ENCODE measurements around the gene NFATC2. TPM values are rescaled to one million over a fixed set of nuclear protein-coding genes. Genes with fewer than 3 reads are reported as not detected.
A peak's percentile ranks its signal among the peaks of the same experiment; 100 is the strongest.

Gene NFATC2
- total RNA-seq, 1 donor, result 16.2 TPM

GRCh38 chr20:51458751-51459439 is 83.6 kb downstream of the NFATC2 start:
- DNase-seq (ENCODE audit: low read depth in 2 of 3, low spot score in 2 of 3), result no peak

DNA sequence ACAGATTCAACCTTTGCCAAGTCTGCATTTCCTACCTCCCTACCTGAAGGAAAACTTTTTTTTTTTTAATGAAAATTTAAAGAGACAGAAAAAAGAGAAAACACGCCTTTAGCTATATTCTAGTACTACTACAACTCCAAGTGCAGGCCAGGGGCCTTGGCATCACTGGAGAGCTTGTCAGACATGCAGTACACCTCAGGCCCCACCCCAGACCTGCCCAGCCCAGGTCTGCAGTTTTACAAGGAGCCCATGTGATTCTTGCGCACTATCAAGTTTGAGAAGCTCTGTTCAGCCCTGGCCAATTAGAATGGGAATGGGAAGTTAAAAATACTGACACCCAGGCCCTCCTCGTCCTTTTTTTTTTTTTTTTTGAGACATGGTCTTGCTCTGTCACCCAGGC is 85.0 kb downstream of the NFATC2 start:
- no peak for DNase-seq (ENCODE audit: low read depth in 2 of 3, low spot score in 2 of 3)

DNA sequence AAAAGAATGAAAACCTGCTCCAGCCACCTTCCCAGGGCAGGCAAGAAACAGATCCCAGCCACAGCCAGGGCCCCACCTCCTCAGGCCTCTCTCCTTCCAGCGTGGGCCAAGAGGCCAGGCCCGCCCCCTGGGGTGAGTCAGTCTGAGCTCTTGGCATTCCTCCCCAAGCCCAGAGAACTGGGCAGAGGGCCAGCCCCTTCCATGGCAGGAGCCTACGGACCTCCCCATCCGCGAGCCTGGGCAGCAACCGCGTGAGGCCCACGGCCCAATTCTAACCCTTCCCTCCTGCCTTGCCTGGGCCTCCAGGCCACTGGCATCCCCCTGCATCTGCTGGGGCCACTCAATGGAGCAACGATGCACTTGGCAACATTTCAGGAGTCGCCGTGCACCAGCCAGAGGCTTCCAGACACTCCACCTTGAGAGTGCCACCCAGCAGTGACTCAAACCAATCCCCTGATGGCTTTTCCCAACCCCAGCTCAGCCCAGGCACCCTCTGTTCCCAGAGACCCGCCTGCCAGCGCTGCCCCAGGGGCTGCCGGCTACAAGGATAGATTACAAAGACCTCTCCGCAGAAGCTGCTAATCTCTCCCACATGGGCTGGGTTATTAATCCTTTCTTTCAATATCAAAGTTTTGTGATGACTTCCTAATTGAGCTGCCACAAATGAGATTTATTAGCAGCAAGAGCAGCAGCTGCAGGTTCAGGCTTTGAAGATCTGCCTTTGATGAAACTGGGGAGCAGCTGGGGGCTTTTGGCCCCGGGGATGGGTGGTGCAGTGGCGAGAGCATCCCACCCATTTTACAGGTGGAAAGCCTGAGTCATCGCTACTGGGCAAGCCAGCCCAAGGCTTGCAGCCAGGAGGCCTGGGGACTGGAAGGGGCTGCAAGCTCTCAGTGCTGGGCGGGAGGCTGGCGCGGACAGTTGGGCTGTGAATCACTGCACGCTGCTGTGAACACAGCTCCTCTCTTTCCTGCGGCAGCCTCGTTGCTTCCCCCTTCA is 85.7 kb downstream of the NFATC2 start:
- DNase-seq (ENCODE audit: low read depth in 2 of 3, low spot score in 2 of 3), result peak in 2 of 3 donors; percentile 71 to 74

DNA sequence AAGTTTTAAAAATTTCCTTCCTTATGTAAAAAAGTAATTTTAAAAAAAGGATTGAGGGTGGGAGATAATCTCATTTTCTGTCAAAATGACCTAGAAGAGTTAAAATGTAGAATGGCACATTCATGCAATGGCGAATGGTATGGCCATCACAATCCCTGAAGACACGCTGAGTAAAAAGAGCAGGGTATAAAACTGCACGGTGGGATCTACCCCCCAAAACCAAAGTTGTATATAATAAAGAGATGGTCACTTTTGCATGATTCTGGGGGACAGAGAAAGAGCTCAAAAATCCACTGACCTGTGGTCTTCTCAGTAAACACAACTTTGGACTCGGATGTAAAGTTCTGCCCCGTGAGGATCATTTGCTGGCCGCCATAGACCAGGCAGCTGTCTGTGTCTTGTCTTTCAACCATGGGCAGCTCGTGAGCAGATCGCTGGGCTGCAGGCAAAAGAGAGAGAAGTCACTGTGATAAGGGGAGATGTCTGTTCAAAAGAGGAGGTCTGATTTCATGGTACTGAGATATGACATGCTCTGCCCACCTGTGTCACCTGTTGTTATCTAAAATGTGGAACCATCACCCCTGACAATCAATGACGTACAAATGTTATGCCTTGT is 88.2 kb downstream of the NFATC2 start:
- no peak for DNase-seq (ENCODE audit: low read depth in 2 of 3, low spot score in 2 of 3)

GRCh38 chr20:51452734-51453365 is 89.7 kb downstream of the NFATC2 start:
- DNase-seq (ENCODE audit: low read depth in 2 of 3, low spot score in 2 of 3), result no peak

GRCh38 chr20:51452091-51452613 is 90.4 kb downstream of the NFATC2 start:
- no peak for DNase-seq (ENCODE audit: low read depth in 2 of 3, low spot score in 2 of 3)

- no peak for DNase-seq (ENCODE audit: low read depth in 2 of 3, low spot score in 2 of 3)
Measured at GRCh38 chr20:51451484-51451883, 91.0 kb downstream of the NFATC2 start.

- DNase-seq (ENCODE audit: low read depth in 2 of 3, low spot score in 2 of 3), result no peak
Measured at GRCh38 chr20:51450984-51451383, 91.5 kb downstream of the NFATC2 start.

GRCh38 chr20:51450221-51450712 is 92.3 kb downstream of the NFATC2 start:
- no peak for DNase-seq (ENCODE audit: low read depth in 2 of 3, low spot score in 2 of 3)

- no peak for DNase-seq (ENCODE audit: low read depth in 2 of 3, low spot score in 2 of 3)
Measured at GRCh38 chr20:51449498-51450220, 92.9 kb downstream of the NFATC2 start.

DNA sequence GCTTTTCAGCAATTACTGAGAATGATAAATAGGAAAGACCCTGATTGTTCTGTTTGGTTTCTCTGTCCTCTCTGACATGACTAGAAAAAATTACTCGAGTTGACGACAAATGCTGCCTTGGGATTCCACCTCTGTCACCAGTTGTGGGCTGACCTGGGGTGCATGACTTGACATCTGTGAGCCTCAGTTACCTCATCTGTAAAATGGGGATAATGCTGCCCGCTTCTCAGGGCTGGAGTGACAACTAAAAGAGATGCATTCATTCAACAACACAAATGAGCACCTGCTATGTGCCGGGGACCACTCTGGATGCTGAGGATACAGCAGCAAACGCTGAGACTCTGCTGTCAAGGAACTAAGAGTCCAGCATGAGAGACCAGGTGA is 94.8 kb downstream of the NFATC2 start:
- no peak for DNase-seq (ENCODE audit: low read depth in 2 of 3, low spot score in 2 of 3)

DNA sequence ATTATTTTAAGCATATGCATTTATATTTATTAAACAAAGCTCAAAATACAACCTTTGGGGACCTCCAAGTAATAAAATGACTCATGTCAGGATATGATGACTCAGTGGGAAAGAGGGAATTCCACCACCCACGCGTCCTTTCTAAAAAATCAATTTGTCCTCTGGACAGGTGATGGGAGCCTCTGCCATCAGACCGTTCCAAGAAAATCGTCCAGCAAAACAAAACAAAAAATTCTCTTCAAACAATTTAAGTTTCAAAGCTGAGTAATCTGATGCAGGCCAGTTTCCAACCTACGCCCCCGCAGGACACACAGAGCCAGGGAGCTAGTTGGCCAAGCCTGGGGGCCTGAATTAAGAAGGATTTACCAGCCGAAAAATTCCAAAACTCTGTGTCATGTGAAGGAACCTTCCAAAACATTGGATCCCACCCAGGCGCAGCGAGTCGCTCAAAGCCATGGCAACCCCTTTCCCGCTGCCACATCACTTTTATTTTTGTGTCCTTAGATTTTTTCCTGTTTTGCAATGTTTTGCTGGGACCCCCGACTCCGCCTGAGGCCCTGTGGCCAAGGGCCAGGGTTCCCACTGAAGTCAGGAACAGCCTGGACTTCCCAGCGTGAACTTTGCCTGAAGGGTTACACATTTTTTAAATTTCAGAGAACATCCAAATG is 95.3 kb downstream of the NFATC2 start:
- no peak for DNase-seq (ENCODE audit: low read depth in 2 of 3, low spot score in 2 of 3)

- DNase-seq (ENCODE audit: low read depth in 2 of 3, low spot score in 2 of 3), result no peak
Measured at GRCh38 chr20:51446656-51447055, 95.9 kb downstream of the NFATC2 start.

DNA sequence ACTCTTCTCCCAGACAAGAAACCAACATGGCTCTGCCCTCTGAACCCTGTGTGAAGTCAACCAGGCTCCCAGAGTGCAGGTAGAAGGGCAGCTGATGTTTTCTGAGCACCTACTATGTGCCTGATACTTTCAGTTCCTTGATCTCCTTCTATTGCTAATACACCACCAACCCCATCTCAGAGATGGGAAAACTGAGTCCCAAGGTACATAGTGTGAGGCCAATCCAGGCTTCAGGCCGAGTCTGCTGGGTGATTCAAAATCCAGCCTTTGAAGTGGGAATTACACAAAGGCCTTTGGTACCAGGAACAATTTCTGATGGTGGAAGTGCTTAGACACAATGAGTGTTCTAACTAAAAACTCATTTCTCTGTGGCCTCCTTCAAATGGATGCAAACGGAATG is 96.3 kb downstream of the NFATC2 start:
- DNase-seq (ENCODE audit: low read depth in 2 of 3, low spot score in 2 of 3), result no peak

DNA sequence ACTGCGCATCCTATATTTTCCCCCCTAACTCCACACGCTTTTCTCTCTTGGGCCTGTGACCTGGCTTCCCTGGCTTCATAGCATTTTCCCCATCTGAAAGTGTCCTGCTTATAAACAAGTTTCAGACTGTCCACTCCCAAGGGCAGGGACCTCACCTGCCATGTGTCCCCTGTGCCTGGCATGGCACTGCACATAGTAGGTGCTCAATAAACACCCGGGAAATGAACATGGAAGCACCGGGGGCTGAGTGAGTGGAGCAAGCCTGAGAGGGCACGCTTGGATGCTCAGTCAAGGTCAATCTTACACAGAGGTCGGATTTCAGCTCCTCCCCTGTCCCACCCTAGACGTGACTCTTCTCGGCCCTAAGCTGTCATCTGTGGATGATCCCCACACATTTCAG is 96.9 kb downstream of the NFATC2 start:
- DNase-seq (ENCODE audit: low read depth in 2 of 3, low spot score in 2 of 3), result no peak

GRCh38 chr20:51444922-51445438 is 97.5 kb downstream of the NFATC2 start:
- DNase-seq (ENCODE audit: low read depth in 2 of 3, low spot score in 2 of 3), result no peak

DNA sequence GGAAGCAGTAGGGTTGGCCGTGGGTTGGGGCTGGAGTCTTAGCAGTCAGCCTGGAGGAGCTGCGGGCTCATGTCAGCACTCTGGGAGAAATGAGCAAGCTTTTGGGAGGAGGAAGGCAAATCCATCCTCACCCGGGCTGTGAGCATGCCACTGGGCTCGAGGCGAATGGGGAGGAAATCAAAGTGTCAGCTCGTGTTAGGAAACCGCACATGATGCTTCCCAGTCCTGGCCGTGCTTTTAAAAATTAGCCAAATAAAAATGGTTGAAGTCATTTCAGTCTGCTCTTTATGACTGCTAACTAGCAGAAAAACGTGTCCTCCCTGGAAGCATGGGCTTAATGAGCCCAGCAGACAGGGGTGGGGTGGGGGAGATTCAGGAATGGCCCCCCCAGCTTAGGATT is 98.1 kb downstream of the NFATC2 start:
- DNase-seq (ENCODE audit: low read depth in 2 of 3, low spot score in 2 of 3), result no peak

GRCh38 chr20:51442602-51443001 is 99.9 kb downstream of the NFATC2 start:
- DNase-seq (ENCODE audit: low read depth in 2 of 3, low spot score in 2 of 3), result no peak

GRCh38 chr20:51440589-51440988 is 101.9 kb downstream of the NFATC2 start:
- DNase-seq (ENCODE audit: low read depth in 2 of 3, low spot score in 2 of 3), result no peak
